GM21737 (cell line): ENCODE data around the gene NGDN.
"Not testable (repeated sequence)": the region's sequence is repeated elsewhere in the genome, so short reads cannot be mapped to it uniquely, and the experiment has no call there.

Experiments
- ATAC-seq: cut with Tn5 transposase; IDR thresholded peaks from one replicate; pipeline ENCODE4 v1.9.1; 2021; ENCODE audit warnings: mild to moderate bottlenecking, moderate library complexity; ENCODE audit not compliant: unreplicated experiment

Gene NGDN

GRCh38 chr14:23438101-23438971 is 31.2 kb upstream of the NGDN start:
- ATAC-seq = no peak

- ATAC-seq = no peak
Observed at GRCh38 chr14:23439107-23439835, 30.2 kb upstream of the NGDN start.

GRCh38 chr14:23441076-23441475 is 28.4 kb upstream of the NGDN start:
- no peak for ATAC-seq

- no peak for ATAC-seq
Observed at GRCh38 chr14:23442721-23443356, 26.7 kb upstream of the NGDN start.

DNA sequence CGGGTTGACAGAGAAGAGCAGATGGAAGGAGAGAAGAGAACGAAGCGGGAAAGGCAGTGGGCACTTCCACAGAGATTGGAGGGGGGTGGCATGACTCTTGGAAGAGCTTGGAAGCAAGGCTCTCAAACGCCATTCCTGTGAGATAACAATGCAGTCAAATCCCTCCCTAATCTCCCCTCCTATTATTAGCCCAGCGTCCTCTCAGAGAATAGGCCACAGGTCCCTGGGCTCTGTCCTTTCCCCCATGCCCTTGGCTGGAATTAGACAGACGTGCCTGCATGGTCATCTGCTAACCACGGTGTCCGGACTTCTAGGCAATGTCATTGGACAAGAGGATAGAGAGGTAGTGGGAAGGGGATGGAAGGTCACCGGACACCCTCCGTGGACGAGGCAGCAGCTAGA is 26.1 kb upstream of the NGDN start:
- ATAC-seq = no peak

- ATAC-seq = no peak
Observed at GRCh38 chr14:23443881-23444280, 25.6 kb upstream of the NGDN start.

- ATAC-seq = no peak
Observed at GRCh38 chr14:23444314-23444713, 25.2 kb upstream of the NGDN start.

GRCh38 chr14:23445773-23446172 is 23.7 kb upstream of the NGDN start:
- no peak for ATAC-seq

- ATAC-seq = no peak
Observed at GRCh38 chr14:23446291-23446851, 23.1 kb upstream of the NGDN start.

- no peak for ATAC-seq
Observed at GRCh38 chr14:23447361-23448350, 21.8 kb upstream of the NGDN start.

DNA sequence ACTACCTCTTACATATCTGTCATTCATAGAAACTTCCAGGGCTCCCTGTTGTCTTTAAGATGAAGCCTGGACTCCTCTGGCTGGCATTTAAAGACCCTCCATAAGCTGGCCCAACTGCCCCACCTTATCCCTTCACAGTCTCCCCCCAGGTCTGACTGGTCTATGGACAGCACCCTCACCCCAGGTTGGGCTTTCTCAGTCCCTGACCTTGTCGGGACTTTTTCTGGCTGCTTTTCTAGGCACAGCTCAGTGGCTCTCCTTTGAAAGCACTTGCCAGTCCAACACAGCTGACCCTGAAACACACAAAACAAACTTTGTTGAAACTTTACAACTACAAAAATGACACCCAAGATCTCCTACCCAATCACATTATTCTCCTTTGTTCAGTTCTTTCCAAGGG is 20.2 kb upstream of the NGDN start:
- no peak for ATAC-seq

GRCh38 chr14:23450379-23450778 is 19.1 kb upstream of the NGDN start:
- no peak for ATAC-seq

DNA sequence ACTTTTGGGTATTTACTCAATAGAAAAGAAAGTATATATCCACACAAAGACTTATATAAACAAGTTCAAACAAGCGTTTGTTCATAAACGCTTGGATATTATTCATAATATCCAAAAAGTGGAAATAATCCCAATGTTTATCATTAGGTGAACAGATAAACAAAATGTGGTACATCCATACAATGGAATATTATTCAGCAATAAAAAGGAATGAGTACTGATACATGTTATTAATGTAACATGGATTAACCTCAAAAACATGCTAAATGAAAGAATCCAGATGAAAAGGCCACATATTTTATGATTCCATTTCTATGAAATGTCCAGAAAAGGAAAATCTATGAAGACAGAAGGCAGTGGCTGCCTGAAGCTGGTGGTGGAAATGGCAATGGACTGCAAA is 17.3 kb upstream of the NGDN start:
- ATAC-seq = no peak

- ATAC-seq = no peak
Observed at GRCh38 chr14:23454445-23454856, 15.1 kb upstream of the NGDN start.

GRCh38 chr14:23456883-23457586 is 12.5 kb upstream of the NGDN start:
- ATAC-seq = not testable (repeated sequence)

DNA sequence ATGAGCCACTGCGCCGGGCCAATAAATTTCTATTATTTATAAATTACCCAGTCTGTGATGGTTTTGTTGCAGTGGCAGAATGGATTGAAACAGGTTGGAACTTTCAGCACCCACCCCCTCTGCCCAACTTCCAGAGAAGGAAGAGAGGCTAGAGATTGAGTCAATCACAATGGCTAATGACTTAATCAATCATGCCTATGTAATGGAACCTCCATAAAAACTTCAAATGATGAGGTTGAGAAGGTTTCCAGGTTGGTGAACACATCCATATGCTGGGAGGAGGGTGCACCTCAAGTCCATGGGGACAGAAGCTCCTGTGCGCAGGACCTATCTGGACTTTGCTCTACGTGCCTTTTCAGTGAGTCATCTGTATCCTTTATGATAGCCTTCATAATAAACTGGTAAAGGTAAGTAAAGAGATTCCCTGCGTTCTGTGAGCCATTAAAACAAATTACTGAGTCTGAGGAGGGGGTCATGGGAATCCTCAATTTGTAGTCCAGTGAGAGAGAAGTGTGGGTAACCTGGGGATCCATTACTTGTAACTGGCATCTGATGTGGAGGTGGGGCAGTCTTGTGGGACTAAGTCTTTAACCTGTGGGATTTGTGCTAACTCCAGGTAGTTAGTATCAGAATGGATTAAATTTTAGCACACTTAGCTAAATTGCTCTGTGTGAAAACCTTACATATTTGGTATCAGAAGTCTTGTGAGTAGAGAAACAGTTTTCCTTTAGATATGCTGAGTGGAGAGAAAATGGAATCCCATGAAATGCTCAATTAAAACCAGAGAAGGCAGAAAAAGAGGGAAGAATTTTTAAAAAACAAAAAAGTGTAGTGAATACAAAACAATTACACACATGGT is 11.7 kb upstream of the NGDN start:
- ATAC-seq = no peak

DNA sequence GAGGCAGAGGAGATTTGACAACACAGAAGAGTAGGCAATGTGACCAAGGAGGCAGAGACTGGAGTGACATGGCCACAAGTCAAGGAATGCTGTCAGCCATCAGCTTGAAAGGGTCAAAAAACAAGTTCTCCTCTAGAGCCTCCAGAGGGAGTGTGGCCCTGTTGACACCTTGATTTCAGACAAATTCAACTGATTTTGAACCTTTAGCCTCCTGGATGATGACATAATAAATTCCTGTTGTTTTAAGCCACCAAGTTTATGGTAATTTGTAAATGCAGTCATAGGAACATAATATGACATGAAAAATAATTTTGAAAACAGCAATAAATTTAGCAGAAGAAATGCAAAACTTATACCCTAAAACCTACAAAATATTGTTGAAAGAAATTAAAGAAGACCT is 8.5 kb upstream of the NGDN start:
- no peak for ATAC-seq

DNA sequence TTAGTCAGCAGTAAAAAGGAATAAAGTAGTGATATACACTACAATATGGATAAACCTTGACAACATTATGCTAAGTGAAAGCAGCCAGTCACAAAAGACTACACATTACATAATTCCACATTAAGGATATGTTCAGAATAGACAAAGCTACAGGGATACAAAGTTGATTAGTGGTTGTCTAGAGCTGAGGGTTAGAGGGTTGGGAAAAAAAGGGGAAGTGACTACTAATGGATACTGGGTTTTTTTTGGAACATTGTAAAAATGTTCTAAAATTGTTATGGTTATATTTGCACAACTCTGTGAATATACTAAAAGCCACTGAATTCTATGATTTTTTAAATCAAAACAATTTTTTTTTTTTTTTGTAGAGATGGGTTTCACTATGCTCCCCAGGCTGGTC is 4.8 kb upstream of the NGDN start:
- no peak for ATAC-seq

DNA sequence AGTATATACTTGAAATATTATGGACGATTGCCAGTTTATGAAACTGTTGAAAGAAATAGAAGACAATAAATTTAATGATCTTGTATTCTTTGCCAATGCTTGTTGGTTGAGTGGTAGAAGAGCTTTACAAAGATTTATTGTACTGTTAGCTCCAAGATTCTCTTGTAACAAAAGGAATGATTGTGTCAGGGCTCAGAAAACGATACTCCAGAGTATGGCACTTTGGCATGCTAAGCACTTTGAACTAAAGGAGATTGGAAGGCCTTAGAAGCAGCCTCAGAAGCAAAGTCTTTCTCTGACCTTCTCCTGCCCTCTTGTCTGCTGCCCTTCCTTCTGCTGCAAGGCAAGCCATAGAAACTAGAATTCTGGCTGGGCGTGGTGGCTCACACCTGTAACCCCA is 4.2 kb upstream of the NGDN start:
- ATAC-seq = no peak
